MCF 10A (cell line): ENCODE results near the gene GPR176. TPM values are rescaled to one million over a fixed set of nuclear protein-coding genes. Genes with fewer than 3 reads are reported as not detected.

ENCODE experiments used
- Bru-seq: library from RNA; stranded (reverse); fragments of 400-500 nt; gene quantifications from one replicate; lab custom pipeline; 2021; lab: Mats Ljungman, UMichigan
- BruChase-seq, 2 experiments: library from RNA; stranded (reverse); fragments of 400-500 nt; gene quantifications; one replicate each; lab custom pipeline; 2021; lab: Mats Ljungman, UMichigan
- BruUV-seq: library from RNA; stranded (reverse); fragments of 400-500 nt; replicated peaks from 2 replicates; lab custom pipeline; 2021; lab: Mats Ljungman, UMichigan
- CTCF ChIA-PET: fragments of 300-600 bp; sonication (Branson Sonifier 250); formaldehyde crosslinking; extraction: SDS; loops from one replicate; lab custom pipeline; 2021; ENCODE audit warnings: antibody characterized with exemption, inconsistent platforms; lab: Yijun Ruan, JAX
- POLR2A ChIA-PET: fragments of 300-600, 350-650 bp; sonication (Branson Sonifier 250); formaldehyde crosslinking; extraction: SDS; loops from one replicate; lab custom pipeline; 2020; ENCODE audit warnings: antibody characterized with exemption, inconsistent platforms; lab: Yijun Ruan, JAX
- DNase-seq: peaks from one replicate; pipeline ENCODE4 v3.0.0-alpha.2; 2018; ENCODE audit not compliant: unreplicated experiment
- H3K27ac Mint-ChIP-seq: one replicate; pipeline ENCODE4 v1.8.0; 2022; ENCODE audit warnings: mild to moderate bottlenecking, low read depth, mixed read lengths; ENCODE audit not compliant: unreplicated experiment
- H3K27me3 Mint-ChIP-seq: one replicate; pipeline ENCODE4 v1.8.0; 2022; ENCODE audit warnings: mixed read lengths; ENCODE audit not compliant: insufficient read depth, unreplicated experiment
- H3K36me3 Mint-ChIP-seq: one replicate; pipeline ENCODE4 v1.8.0; 2022; ENCODE audit warnings: mild to moderate bottlenecking, moderate library complexity, mixed read lengths; ENCODE audit not compliant: insufficient read depth, unreplicated experiment
- H3K4me1 Mint-ChIP-seq: one replicate; pipeline ENCODE4 v1.8.0; 2022; ENCODE audit warnings: mixed read lengths; ENCODE audit not compliant: insufficient read depth, unreplicated experiment
- H3K4me3 Mint-ChIP-seq: one replicate; pipeline ENCODE4 v1.8.0; 2022; ENCODE audit warnings: mild to moderate bottlenecking, moderate library complexity, mixed read lengths; ENCODE audit not compliant: unreplicated experiment
- H3K9me3 Mint-ChIP-seq: one replicate; pipeline ENCODE4 v1.8.0; 2022; ENCODE audit warnings: mixed read lengths; ENCODE audit not compliant: unreplicated experiment
- intact Hi-C: fragments of 100-400 bp; cut with micrococcal nuclease; formaldehyde crosslinking; loops from 2 replicates; pipeline ENCODE4 v1.14.1; 2022
- long read RNA-seq: library from polyadenylated mRNA; stranded (forward); transcript quantifications from one replicate; pipeline ENCODE4 v2.0.0, GENCODE V29; 2022
- total RNA-seq: library from RNA; stranded (reverse); gene quantifications from 2 replicates; pipeline ENCODE4 v1.2.3, GENCODE V29; 2022
- TF ChIP-seq, protein P1 (sequence below): fragments of 200-600 bp; IDR thresholded peaks from one replicate; pipeline ENCODE4 v1.8.0; 2022; ENCODE audit warnings: antibody characterized with exemption, mild to moderate bottlenecking; ENCODE audit not compliant: unreplicated experiment

GPR176 gene, protein sequence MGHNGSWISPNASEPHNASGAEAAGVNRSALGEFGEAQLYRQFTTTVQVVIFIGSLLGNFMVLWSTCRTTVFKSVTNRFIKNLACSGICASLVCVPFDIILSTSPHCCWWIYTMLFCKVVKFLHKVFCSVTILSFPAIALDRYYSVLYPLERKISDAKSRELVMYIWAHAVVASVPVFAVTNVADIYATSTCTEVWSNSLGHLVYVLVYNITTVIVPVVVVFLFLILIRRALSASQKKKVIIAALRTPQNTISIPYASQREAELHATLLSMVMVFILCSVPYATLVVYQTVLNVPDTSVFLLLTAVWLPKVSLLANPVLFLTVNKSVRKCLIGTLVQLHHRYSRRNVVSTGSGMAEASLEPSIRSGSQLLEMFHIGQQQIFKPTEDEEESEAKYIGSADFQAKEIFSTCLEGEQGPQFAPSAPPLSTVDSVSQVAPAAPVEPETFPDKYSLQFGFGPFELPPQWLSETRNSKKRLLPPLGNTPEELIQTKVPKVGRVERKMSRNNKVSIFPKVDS
- 1.8 and 2.3 TPM in 2 replicates for total RNA-seq
- Bru-seq, nascent RNA = percentile 45 among the genes with signal in this experiment
- percentile 42 among the genes with signal in this experiment for BruChase-seq, experiment 1, labeled RNA remaining after a 6-hour chase
- BruChase-seq, experiment 2, labeled RNA remaining after a 2-hour chase = percentile 42 among the genes with signal in this experiment
- long read RNA-seq, partial matches to known transcripts = 0 of 6 reads
- long read RNA-seq, other reads (novel, unspliced or antisense) = 4 of 6 reads

DNA sequence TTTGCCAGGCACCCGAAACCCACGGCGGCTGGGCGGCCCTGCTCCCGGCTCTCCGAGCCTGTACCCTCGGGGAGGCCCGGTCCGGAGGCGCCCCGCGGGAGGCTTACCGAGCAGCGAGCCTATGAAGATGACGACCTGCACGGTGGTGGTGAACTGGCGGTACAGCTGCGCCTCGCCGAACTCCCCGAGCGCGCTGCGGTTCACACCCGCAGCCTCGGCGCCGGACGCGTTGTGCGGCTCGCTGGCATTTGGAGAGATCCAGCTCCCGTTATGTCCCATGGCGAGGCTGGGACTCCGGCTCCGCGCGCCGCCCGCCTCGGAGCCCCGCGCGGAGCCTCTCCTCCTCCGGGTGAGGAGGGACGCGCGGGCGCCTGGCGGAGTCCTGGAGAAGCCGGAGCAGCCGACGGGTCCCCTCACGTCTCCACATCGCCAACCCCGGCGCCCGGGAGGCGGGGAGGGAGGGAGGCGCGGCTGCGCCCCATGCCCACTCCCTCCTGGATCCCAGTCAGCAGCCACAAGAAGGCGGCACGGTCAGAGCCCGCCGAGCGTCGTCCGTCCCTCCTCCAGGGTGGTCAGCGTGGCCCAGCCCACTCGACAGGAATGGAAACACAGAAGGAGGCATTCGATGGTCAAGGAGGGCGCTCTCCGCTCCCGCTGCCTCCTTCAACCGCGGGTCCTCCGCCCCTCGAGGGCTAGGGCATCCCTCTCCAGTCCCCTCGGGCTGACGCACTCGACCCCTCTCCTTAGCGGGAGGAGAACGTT lies at the start of gene GPR176:
Gene GPR176 (minus strand): TSS at position 519 of the 762 bp plus-strand sequence. CDS start 240 bp downstream, at position 279.
- Mint-ChIP-seq H3K27me3 (no peaks in the 10 kb centered on the region), H3K4me1 (peaks cover 22% of the 10 kb centered on the region), H3K27ac (peak within 1 kb of the TSS; percentile 88), H3K4me3 (peak within 1 kb of the TSS; percentile 78), H3K36me3 (no peaks in the 10 kb centered on the region), H3K9me3 (no peaks in the 10 kb centered on the region)
- no TSS peak for BruUV-seq
- ChIA-PET POLR2A (interaction anchor here (0.7 to 7.9 kb wide), 4 partner anchors 11 to 41 kb away, joined by 3 to 73 read pairs (median 5); partner anchors contain the start of gene EIF2AK4), CTCF (interaction anchor here (0.9 kb wide), 1 partner anchor 32 kb away, joined by 5 read pairs; no protein-coding TSS in a partner anchor)
- intact Hi-C loops = no loop called here
- no peak for DNase-seq
- TF ChIP-seq, protein P1, sequence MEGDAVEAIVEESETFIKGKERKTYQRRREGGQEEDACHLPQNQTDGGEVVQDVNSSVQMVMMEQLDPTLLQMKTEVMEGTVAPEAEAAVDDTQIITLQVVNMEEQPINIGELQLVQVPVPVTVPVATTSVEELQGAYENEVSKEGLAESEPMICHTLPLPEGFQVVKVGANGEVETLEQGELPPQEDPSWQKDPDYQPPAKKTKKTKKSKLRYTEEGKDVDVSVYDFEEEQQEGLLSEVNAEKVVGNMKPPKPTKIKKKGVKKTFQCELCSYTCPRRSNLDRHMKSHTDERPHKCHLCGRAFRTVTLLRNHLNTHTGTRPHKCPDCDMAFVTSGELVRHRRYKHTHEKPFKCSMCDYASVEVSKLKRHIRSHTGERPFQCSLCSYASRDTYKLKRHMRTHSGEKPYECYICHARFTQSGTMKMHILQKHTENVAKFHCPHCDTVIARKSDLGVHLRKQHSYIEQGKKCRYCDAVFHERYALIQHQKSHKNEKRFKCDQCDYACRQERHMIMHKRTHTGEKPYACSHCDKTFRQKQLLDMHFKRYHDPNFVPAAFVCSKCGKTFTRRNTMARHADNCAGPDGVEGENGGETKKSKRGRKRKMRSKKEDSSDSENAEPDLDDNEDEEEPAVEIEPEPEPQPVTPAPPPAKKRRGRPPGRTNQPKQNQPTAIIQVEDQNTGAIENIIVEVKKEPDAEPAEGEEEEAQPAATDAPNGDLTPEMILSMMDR = no peak

DNA sequence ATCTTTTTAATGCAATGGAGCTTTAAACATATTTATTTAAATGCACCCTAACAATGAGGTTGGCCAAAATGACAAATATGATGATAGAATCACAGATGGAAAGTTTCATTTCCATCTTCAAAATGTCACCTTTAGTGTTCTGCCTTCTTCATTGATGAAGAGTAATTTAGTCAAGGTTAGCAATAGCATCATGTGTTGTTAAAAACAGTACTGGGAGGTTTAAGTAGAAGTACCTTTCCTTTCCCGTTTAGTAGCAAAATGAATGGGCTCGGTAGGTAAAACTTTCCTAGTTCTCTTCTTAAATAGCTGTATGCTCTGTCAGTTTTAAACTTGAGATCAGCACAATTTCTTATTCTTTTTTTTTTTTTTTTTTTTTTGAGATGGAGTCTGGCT lies 48.9 kb upstream of the GPR176 start:
- peaks cover 82% of the 10 kb centered on the region for H3K36me3 Mint-ChIP-seq
- DNase-seq = no peak
- ChIA-PET POLR2A (interaction anchor here (1.1 to 2.9 kb wide), 5 partner anchors 10 to 185 kb away, joined by 3 to 22 read pairs (median 6); partner anchors contain the start of genes EIF2AK4 and FSIP1), CTCF (interaction anchor here (0.6 to 0.9 kb wide), 4 partner anchors 37 to 81 kb away, joined by 3 to 5 read pairs (median 4); no protein-coding TSS in a partner anchor)
- no peaks in the 10 kb centered on the region for H3K27me3 Mint-ChIP-seq
- no peaks in the 10 kb centered on the region for H3K9me3 Mint-ChIP-seq
- intact Hi-C loops = no loop called here
- no TSS peak for BruUV-seq
- TF ChIP-seq, protein P1 = no peak
- H3K4me3 Mint-ChIP-seq = no peak overlapping the region
- peaks cover 14% of the 10 kb centered on the region for H3K4me1 Mint-ChIP-seq
- no peak overlapping the region for H3K27ac Mint-ChIP-seq

DNA sequence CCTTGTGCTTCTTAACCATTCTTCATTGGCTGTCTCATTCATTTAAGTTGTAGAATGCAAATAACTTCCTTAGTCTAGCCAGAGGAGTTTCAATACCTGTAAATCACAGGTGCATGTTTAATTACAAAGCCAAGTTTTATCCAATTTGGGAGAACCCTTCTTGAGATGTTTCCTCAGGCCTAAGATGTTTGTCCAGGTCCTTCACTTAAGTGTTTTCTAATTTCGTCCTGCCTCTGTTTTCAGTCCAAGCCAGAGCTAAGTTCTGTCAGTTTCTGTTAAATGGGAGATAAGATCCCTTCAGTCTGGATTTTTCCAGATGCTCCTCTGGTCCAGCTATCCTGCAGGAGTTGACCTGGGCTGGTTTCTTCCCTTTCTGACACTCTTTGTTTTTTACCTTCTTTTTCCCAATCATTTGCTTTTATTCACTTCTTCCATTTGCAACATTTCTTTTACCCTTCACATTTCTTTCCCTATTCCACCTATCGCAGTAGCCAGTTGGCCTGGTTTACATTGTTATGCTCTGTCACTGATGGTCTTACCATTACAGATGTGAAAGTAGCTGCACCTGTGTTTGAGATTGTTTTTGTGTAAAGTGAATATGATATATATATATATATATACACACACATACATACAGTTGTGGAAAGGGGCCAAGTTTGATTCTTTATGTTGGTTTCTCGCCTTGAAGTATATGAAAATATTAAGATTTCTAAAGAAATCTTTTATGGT lies 48.4 kb upstream of the GPR176 start:
- Mint-ChIP-seq H3K27me3 (no peaks in the 10 kb centered on the region), H3K36me3 (peaks cover 82% of the 10 kb centered on the region), H3K4me3 (no peak overlapping the region), H3K9me3 (no peaks in the 10 kb centered on the region), H3K27ac (no peak overlapping the region), H3K4me1 (peaks cover 14% of the 10 kb centered on the region)
- TF ChIP-seq, protein P1 = no peak
- POLR2A ChIA-PET = interaction anchor here (1.1 to 2.9 kb wide), 4 partner anchors 9 to 181 kb away, joined by 3 to 22 read pairs (median 6); partner anchors contain the start of gene EIF2AK4
- CTCF ChIA-PET = interaction anchor here (0.6 to 0.9 kb wide), 4 partner anchors 37 to 81 kb away, joined by 3 to 5 read pairs (median 4); no protein-coding TSS in a partner anchor
- DNase-seq = no peak
- intact Hi-C loops = no loop called here
- BruUV-seq = no TSS peak
